NCI-H2107 treated with DMSO at 0.1 percent for 48 hours (cell line): ENCODE measurements around the gene GSAP.
A peak's percentile ranks its signal among the peaks of the same experiment; 100 is the strongest.
"Not testable (repeated sequence)": the region's sequence is repeated elsewhere in the genome, so short reads cannot be mapped to it uniquely, and the experiment has no call there.

Source experiments
- DNase-seq: peaks from one replicate; lab custom pipeline; 2025; ENCODE audit not compliant: unreplicated experiment; lab: John Stamatoyannopoulos, UW

GSAP gene

DNA sequence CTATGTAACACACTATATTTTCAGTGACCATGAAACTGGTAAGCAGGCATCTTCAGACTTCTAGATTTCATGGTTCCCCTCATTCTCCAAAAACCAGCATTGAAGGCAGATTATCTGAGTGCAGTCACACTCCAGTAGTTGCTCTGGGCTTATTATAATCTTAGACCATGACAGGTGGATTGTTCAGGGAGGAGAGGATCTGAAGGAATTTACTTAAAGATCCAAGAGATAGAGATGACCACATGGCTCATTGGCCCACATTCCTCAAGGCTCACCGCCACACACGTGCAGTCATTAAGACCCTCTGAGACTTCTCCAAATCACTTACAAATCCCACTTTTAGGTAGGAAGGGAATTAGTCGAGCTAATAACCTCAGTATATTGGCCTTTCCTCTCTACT is 55.2 kb downstream of the GSAP start:
- no peak for DNase-seq

DNA sequence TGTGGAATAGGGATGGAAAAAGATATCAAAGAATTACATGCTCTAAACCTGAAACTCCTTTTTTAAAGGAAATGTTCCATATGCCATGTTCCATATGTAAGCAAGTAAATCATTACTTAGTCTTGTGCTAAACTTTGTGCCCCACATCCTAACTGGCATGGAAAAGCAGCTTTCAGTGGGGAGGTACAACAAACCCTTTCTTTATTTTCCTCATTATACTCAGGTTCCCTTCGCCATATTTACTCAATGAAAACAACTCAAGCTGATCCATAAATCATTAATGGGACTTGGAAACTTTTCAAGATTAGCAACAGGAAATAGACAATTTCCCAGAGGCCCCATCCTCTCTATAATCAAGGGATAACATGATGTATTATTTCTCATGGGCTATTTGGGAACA is 56.0 kb downstream of the GSAP start:
- DNase-seq: no peak

DNA sequence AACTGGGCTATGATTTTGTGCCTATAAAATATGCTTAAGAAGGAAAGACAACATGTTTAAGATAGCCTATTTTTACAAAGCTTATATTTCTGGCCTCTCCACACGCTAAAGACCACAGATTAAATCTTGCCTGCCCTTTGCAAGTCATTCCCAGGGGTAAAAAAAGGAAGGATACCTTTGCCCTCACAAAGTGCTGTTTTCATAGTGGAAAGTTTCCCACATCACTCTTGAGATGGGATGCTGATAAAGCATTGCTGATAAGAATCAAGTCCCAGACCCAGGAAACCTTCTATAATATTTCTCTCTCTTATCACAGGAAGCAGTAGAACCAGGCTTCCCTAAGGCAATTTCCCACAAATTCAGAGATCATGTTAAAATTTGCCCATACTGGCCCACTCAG is 56.5 kb downstream of the GSAP start:
- DNase-seq: no peak

- no peak for DNase-seq
Observed at GRCh38 chr7:77354914-77355313, 61.2 kb downstream of the GSAP start.

- no peak for DNase-seq
Observed at GRCh38 chr7:77354484-77354883, 61.7 kb downstream of the GSAP start.

DNA sequence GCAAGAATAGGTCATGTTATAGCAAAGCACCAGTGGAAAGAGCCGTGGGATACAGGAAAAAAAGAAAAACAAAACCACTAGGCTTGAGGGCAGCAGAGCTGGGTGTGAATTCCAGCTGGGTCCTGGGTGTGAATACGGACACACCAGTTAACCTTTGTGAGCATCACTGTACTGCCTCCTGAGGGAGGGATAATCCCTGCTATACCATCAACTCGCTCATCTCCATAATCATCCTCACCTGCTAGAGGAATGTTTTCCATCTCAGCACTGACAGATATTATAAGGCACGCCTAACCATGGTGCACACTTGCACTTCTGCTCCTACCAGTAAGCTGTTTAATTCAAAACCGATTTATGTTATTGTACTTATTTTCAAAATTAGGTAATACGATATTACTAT is 62.2 kb downstream of the GSAP start:
- DNase-seq: no peak

DNA sequence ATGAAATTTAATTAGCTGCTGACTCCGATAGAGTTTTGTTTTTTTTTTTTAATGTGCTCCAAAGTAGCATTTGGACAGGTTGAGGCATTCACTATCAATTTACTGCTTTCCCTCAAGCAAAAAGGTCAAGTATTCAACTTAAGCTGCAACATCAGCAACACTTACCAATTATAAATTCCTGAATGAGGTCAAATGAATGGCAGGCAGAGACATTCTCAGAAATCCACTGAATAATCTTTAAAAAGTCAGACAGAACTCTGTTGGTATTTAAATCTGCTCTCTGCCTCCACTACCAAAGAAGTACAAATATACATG is 62.8 kb downstream of the GSAP start:
- DNase-seq: no peak

- no peak for DNase-seq
Observed at GRCh38 chr7:77352665-77353406, 63.3 kb downstream of the GSAP start.

DNA sequence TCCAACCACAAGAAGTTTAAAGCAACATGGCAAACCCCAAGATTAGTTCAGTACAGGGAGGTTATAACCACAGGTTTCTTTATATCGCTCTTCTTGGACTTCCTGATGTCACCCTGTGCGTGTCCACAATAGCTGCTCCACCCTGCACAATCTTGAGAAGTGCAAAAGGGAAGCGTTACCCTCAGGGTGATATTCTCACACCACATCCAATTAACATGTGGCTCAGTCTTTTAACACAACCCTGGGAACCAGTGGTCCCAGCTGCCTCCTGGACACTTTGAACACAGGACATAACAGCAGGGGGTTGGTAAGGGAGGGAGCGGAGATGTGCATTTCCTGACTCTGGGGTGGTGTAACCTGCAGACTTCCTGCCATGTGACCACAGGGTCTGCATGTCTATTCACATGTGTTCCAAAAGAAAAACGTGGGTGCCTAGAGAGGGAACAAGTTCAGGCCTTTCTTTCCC is 64.6 kb downstream of the GSAP start:
- no peak for DNase-seq

- DNase-seq: no peak
Observed at GRCh38 chr7:77349141-77349540, 67.0 kb downstream of the GSAP start.

GRCh38 chr7:77348371-77348813 is 67.8 kb downstream of the GSAP start:
- DNase-seq: no peak

GRCh38 chr7:77346441-77346840 is 69.7 kb downstream of the GSAP start:
- no peak for DNase-seq

DNA sequence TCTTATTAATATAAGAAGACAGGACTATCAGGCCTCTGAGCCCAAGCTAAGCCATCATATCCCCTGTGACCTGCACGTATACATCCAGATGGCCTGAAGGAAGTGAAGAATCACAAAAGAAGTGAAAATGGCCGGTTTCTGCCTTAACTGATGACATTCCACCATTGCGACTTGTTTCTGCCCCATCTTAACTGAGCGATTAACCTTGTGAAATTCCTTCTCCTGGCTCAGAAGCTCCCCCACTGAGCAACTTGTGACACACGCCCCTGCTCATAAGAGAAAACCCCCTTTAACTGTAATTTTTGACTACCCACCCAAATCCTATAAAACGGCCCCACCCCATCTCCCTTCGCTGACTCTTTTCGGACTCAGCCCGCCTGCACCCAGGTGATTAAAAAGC is 70.7 kb downstream of the GSAP start:
- not testable (repeated sequence) for DNase-seq

DNA sequence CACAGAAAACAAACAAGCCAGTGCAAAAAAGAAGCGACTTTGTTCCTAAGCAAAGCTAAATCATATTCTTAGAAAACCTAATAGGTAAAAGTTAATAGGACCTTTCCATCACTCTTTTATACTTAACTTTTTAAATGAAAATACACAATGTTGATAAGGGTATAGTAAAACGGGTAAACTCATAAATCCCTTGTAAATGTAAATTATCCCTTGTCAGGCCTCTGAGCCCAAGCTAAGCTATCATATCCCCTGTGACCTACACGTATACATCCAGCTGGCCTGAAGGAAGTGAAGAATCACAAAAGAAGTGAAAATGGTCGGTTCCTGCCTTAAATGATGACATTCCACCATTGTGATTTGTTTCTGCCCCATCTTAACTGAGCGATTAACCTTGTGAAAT is 76.4 kb downstream of the GSAP start:
- DNase-seq: no peak

DNA sequence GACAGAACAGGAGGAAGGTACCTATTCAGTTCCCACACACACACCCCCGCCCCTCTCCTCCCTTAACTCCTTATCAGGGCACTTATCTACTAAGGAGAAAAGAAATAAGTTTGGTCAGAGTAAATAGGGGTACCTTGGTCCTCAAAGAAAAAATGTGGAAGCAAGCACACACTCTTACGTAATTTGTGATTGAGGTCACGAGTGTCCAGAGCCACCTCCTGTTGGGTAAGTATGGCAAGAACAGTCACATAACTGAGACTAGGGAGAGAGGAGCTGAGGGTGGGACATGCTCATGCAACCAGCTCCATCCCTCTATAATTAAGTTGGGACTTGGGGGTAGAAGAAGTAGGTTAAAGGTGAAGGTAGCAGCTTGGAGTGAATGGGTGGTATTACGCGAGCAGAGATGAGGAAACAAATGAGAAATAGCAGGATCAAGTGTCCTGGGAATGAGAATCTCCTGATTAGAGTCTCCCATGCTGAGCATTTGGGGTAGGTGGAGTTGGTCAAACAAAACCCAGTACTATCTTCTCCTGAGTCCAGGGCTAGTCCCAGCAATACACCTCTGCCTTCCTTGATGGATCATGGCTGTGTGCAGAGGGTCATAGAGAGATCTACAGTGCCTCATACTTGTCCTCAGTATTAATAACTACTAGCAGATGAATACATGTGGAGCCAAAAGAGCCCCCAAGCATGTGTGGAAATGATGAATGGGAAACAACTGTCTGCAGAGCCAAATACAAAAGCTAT is 77.1 kb downstream of the GSAP start:
- DNase-seq: no peak

DNA sequence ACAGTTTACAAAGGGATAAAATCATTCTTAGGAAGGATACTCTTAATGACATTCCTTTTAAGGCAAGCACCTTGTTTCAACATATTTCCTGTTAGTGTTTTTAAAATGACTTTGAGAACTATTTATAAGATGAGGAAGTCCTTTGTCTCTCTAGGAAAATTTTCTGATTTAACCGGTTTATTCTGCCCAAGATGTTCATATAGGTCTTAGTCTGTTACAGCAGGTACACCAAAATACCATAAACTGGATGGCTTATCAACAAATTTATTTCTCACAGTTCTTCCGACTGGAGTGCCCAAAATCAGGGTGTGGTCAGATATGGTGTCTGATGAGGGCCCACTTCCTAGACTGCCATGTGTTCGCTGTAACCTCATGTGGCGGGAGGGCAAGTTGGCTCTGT is 77.9 kb downstream of the GSAP start:
- no peak for DNase-seq

DNA sequence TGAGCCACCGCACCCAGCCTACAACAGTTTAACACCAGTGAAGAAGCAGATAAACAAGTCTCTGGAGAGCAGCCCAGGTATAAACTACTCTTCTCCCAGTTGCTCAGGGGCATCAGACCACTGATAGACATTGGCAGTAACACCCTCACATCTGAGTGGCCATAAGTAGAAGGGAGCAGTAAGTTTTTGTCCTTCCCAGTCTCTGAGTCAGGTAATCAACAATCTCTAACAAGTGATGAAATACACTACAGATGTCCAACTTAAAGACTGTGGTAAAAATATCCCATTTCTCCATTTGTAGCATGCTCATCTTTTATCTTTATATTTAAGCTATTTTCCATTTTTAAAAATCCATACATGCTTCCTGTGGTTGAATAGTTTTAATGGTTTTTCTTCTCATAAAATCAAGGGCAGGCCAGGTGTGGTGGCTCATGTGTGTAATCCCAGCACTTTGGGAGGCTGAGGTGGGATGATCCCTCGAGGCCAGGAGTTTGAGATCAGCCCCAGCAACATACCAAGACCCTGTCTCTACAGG is 78.6 kb downstream of the GSAP start:
- no peak for DNase-seq

GRCh38 chr7:77335581-77335980 is 80.6 kb downstream of the GSAP start:
- no peak for DNase-seq

- not testable (repeated sequence) for DNase-seq
Observed at GRCh38 chr7:77334039-77334438, 82.1 kb downstream of the GSAP start.

DNA sequence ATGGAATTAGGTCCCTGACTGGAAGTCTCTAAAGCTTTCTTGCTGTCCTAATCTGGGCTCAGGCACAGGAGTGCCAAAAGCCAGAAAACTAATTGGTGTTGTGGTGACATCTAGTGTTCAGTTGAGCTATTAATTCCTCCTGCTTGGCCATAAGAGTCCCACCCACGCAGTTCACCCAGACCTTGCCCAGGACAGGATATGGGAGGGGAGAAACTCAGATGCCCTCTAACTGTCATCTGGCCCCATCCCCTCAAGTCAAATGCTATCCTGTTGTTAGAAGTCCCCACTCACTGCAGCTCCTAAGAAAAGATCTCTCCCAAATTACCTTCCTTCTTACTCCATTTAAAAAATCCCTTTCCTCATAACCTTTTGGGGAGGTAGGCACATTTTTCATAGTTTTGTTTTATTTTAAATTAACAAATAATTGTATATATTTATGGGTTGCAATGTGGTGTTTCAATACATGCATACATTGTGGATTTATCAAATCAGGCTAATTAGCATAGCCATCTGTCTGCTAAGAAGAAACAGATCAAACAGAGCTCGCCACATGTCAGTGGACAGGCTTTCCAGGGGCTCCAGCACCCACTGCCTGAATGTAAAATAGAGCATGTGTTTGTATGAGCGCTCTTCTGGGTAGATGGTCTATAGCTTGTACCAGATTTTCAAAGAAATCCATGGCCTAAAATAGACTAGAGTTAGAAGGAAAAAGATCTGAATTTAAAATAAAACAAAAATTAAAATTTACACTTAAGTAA is 84.0 kb downstream of the GSAP start:
- peak; percentile 87 for DNase-seq

DNA sequence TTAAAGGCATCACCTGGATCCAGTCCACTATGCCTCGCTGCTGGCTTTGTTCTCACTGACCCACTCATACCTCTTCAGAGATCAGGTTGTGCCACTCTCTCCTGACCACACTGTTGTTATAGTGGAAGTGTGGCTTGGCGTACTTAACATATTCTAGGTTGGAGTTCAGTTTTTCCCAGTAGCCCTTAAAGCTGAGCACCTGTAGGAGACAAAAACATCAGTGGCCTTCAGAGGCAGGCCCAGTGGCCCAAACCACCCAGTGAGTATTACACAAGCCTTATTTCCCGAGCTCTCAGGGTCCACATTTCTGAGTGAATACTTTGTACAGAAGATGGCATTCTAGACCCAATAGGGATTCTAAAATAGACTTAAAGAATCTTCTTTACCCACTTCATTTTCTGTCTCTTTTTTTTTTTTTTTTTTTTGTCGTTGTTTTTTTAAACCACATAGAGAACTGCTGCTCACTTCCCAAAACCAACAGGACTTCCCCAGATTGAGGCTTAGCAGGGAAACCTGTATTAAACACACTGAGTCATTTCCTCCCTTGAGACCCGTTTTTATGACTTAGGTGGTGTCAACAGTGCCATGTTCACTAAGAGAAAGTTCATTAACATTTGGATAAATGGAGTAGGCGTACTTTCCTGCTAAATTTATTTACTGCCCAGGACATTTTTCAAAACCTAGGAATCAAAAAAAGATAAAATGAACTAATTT is 85.8 kb downstream of the GSAP start:
- DNase-seq: no peak
